HCT116 (cell line): ENCODE measurements around the gene AP1M1. TPM values are rescaled to one million over a fixed set of nuclear protein-coding genes. Genes with fewer than 3 reads are reported as not detected.

Experiments used
- ATAC-seq: fragments of 200-7000 bp; cut with Tn5 transposase; 2 replicates; pipeline ENCODE4 v1.9.1; 2020; ENCODE audit warnings: mild to moderate bottlenecking, moderate library complexity
- BruUV-seq: library from RNA; stranded (reverse); fragments of 400-500 nt; replicated peaks from 2 replicates; lab custom pipeline; 2021; lab: Mats Ljungman, UMichigan
- CTCF ChIA-PET: fragments of 300-600 bp; sonication (Branson Sonifier 250); formaldehyde crosslinking; loops from one replicate; lab custom pipeline; 2021; ENCODE audit warnings: antibody characterized with exemption; lab: Charles Lee
- POLR2A ChIA-PET: fragments of 300-600, 350-600 bp; sonication (Branson Sonifier 250); formaldehyde crosslinking; loops from one replicate; lab custom pipeline; 2021; ENCODE audit warnings: antibody characterized with exemption; lab: Charles Lee
- RAD21 ChIA-PET, 2 experiments: fragments of 300-600 bp; sonication (Branson Sonifier 250); formaldehyde crosslinking; loops; one replicate each; lab custom pipeline; 2023; ENCODE audit warnings: low total read pairs in 2 of 2; ENCODE audit not compliant: uncharacterized antibody in 2 of 2, unreplicated experiment in 2 of 2, low non-redundant PET in 1 of 2; lab: Charles Lee
- DNase-seq: peaks from one replicate; pipeline ENCODE4 v3.0.0-alpha.2; 2010; ENCODE audit warnings: low read depth, low spot score
- H2AFZ ChIP-seq: fragments of 200-600 bp; shearing (Covaris generic), sonication (generic); 2 replicates; pipeline ENCODE4 v1.6.1; 2017; ENCODE audit warnings: low read depth, mixed run types, mixed read lengths, antibody characterized with exemption, low read length; ENCODE audit not compliant: poor library complexity, severe bottlenecking
- H3K27ac ChIP-seq: 2 replicates; pipeline ENCODE4 v1.5.1; 2012; ENCODE audit warnings: low read depth, low read length
- H3K27me3 ChIP-seq: fragments of 200-600 bp; sonication (generic); 2 replicates; pipeline ENCODE4 v1.6.1; 2016; ENCODE audit warnings: mixed run types, low read length, mixed read lengths; ENCODE audit not compliant: insufficient read depth
- H3K36me3 ChIP-seq, 2 experiments: fragments of 200-500 bp in 1 of 2; fragments of 200-600 bp in 1 of 2; sonication (Bioruptor generic) in 1 of 2; sonication (generic) in 1 of 2; 2 replicates each; pipeline versions ENCODE4 v1.5.1 to v1.6.1; 2014 to 2016; ENCODE audit warnings: low read length in 2 of 2, inconsistent platforms in 1 of 2, mixed read lengths in 1 of 2, mixed run types in 1 of 2; ENCODE audit not compliant: insufficient read depth in 2 of 2, control insufficient read depth in 1 of 2
- H3K4me1 ChIP-seq, 2 experiments: fragments of 200-600 bp in 1 of 2; sonication (generic) in 1 of 2; 2 replicates each; pipeline versions ENCODE4 v1.5.1 to v1.6.1; 2012 to 2017; ENCODE audit warnings: low read length in 2 of 2, inconsistent platforms in 1 of 2, mild to moderate bottlenecking in 1 of 2, mixed read lengths in 1 of 2, mixed run types in 1 of 2, moderate library complexity in 1 of 2; ENCODE audit not compliant: insufficient read depth in 2 of 2, control insufficient read depth in 1 of 2
- H3K4me2 ChIP-seq: fragments of 200-600 bp; sonication (generic); 2 replicates; pipeline ENCODE4 v1.6.1; 2017; ENCODE audit warnings: mixed run types, low read length, mixed read lengths
- H3K4me3 ChIP-seq, 2 experiments: fragments of 200-600 bp in 1 of 2; sonication (generic) in 1 of 2; replicated peaks in 1 of 2; 2 replicates each; pipeline ENCODE4 v1.5.1; 2011 to 2016; ENCODE audit warnings: low read length in 2 of 2, control low read depth in 1 of 2, low read depth in 1 of 2, mild to moderate bottlenecking in 1 of 2, mixed read lengths in 1 of 2, mixed run types in 1 of 2
- H3K79me2 ChIP-seq: fragments of 200-600 bp; sonication (generic); 2 replicates; pipeline ENCODE4 v1.6.1; 2017; ENCODE audit warnings: mild to moderate bottlenecking, mixed run types, low read length, moderate library complexity, mixed read lengths; ENCODE audit not compliant: insufficient read depth
- H3K9ac ChIP-seq: fragments of 200-600 bp; sonication (generic); 2 replicates; pipeline ENCODE4 v1.6.1; 2016; ENCODE audit warnings: low read length, mixed read lengths
- H3K9me2 ChIP-seq: fragments of 200-600 bp; sonication (generic), shearing (Covaris generic); 2 replicates; pipeline ENCODE4 v1.6.1; 2017; ENCODE audit warnings: mixed run types, mild to moderate bottlenecking, moderate library complexity; ENCODE audit not compliant: insufficient read depth
- H3K9me3 ChIP-seq, 2 experiments: fragments of 200-500 bp in 1 of 2; fragments of 200-600 bp in 1 of 2; sonication (Bioruptor generic) in 1 of 2; sonication (generic) in 1 of 2; 2 replicates each; pipeline ENCODE4 v1.6.1; 2014 to 2017; ENCODE audit warnings: low read length in 2 of 2, mixed read lengths in 2 of 2, inconsistent platforms in 1 of 2, low read depth in 1 of 2, mild to moderate bottlenecking in 1 of 2, mixed run types in 1 of 2, moderate library complexity in 1 of 2; ENCODE audit not compliant: control insufficient read depth in 1 of 2, insufficient read depth in 1 of 2
- H4K20me1 ChIP-seq: fragments of 200-600 bp; sonication (generic), shearing (Covaris generic); 2 replicates; pipeline ENCODE4 v1.6.1; 2017; ENCODE audit warnings: mixed run types, mild to moderate bottlenecking, moderate library complexity; ENCODE audit not compliant: insufficient read depth
- CEBPB ChIP-seq: IDR thresholded peaks from 2 replicates; pipeline ENCODE4 v1.6.1; 2012; ENCODE audit warnings: low read depth
- EZH2phosphoT487 ChIP-seq: fragments of 200-600 bp; IDR thresholded peaks from 2 replicates; pipeline ENCODE4 v1.6.1; 2018; ENCODE audit warnings: antibody characterized with exemption, borderline replicate concordance
- FOSL1 ChIP-seq: IDR thresholded peaks from 2 replicates; pipeline ENCODE4 v1.6.1; 2012; ENCODE audit warnings: low read depth
- JUND ChIP-seq: IDR thresholded peaks from 2 replicates; pipeline ENCODE4 v1.6.1; 2012
- POLR2A ChIP-seq: IDR thresholded peaks from 2 replicates; pipeline ENCODE4 v1.7.0; 2011; ENCODE audit warnings: borderline replicate concordance; ENCODE audit not compliant: insufficient read depth, insufficient read length; ENCODE audit errors: extremely low read depth
- POLR2AphosphoS5 ChIP-seq: IDR thresholded peaks from 2 replicates; pipeline ENCODE4 v1.6.1; 2011; ENCODE audit warnings: mild to moderate bottlenecking, low read depth, low read length, moderate library complexity
- RAD21 ChIP-seq: IDR thresholded peaks from 2 replicates; pipeline ENCODE4 v1.6.1; 2012; ENCODE audit warnings: low read depth, mild to moderate bottlenecking
- SIN3A ChIP-seq: IDR thresholded peaks from 2 replicates; pipeline ENCODE4 v1.6.1; 2012; ENCODE audit warnings: low read depth
- TCF7L2 ChIP-seq: IDR thresholded peaks from 2 replicates; pipeline ENCODE4 v1.7.0; 2011; ENCODE audit warnings: borderline replicate concordance, inconsistent platforms; ENCODE audit not compliant: insufficient read depth, insufficient read length; ENCODE audit errors: extremely low read depth
- YY1 ChIP-seq: IDR thresholded peaks from 2 replicates; pipeline ENCODE4 v1.6.1; 2011; ENCODE audit warnings: low read length, low read depth, moderate library complexity, mild to moderate bottlenecking; ENCODE audit not compliant: insufficient replicate concordance; ENCODE audit errors: extremely low read depth
- ZFX ChIP-seq: fragments of 450-650 bp; IDR thresholded peaks from 2 replicates; pipeline ENCODE4 v1.6.1; 2017
- ZNF274 ChIP-seq: fragments of 200-500 bp; sonication (Bioruptor generic); IDR thresholded peaks from 2 replicates; pipeline ENCODE4 v1.6.1; 2014; ENCODE audit warnings: mild to moderate bottlenecking, low read depth, low read length, inconsistent platforms
- intact Hi-C: fragments of 100-400 bp; cut with micrococcal nuclease; formaldehyde crosslinking; loops from 2 replicates; pipeline ENCODE4 v1.10.0; 2022
- total RNA-seq: library from RNA; stranded (reverse); gene quantifications from one replicate; pipeline ENCODE4 v1.2.1, GENCODE V29; 2021; ENCODE audit not compliant: unreplicated experiment
- TF ChIP-seq, protein P1 (sequence below): IDR thresholded peaks from 2 replicates; pipeline ENCODE4 v1.6.1; 2012
- TF ChIP-seq, protein P2 (sequence below): IDR thresholded peaks from 2 replicates; pipeline ENCODE4 v1.6.1; 2012; ENCODE audit warnings: low read depth
- TF ChIP-seq, protein P3 (sequence below): IDR thresholded peaks from 2 replicates; pipeline ENCODE4 v1.6.1; 2011; ENCODE audit warnings: mild to moderate bottlenecking, low read length, moderate library complexity; ENCODE audit not compliant: insufficient replicate concordance; ENCODE audit errors: extremely low read depth

Gene AP1M1
- total RNA-seq, 1 experiment from 2014 or later, result 50.0 TPM

DNA sequence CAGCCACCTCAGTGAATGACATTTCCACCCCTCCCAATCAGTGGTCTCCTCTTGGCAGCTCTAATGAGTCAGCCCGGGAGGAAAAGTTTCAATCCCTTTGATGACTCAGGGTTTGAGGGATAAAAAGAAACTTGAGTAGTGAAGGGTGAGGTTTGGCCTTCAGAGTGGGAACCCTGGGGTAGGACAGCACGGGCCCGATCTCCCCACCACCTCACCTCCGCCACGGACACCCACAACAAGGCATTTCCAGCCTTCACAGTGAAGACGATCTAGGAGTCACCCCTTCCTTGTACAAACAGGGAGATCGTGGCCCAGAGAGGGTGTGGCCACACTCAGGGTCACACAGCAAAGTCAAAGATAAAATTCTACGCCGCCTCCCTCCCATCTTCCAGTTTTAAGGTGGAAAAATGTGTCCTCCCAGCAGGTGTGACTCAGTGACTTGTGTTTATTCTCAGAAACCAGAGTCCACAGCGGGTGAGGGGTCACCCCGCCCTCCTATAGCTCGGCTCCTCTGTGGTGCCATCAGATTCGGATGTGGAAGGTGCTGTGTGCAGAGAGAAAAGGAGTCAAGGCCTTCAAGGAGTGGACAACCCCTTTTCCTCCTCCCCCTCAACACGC, 36.7 kb upstream of the AP1M1 start (continued):
- TF ChIP-seq EZH2phosphoT487 (no peak), JUND (peak; percentile 96), TCF7L2 (peak; percentile 91), YY1 (no peak)

DNA sequence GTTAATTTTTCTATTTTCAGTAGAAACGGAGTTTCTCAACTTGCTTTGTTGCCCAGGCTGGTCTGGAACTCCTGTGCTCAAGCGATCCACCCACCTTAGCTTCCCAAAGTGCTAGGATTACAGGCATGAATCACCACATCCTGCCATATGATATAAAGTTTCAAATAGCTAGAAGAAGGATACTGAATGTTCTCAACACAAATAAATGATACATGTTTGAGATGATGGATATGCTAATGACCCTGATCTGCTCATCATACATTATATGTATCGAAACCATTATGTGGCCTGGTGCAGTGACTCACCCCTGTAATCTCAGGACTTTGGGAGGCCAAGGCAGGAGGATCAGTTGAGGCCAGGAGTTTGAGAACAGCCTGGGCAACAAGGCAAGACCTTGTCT, 35.9 kb upstream of the AP1M1 start:
- POLR2A ChIA-PET, result interaction anchor here (0.6 to 1.6 kb wide), 11 partner anchors 13 to 105 kb away, joined by 3 to 9 read pairs (median 4); partner anchors contain the start of genes FAM32A and HSH2D
- H3K79me2 ChIP-seq, result no peaks in the 10 kb centered on the region
- peak overlapping the region; percentile 74 for H3K4me2 ChIP-seq
- peaks cover 45 to 59% of the 10 kb centered on the region in 2 experiments for H3K4me1 ChIP-seq
- intact Hi-C loops, result loop anchor here (2.0 kb wide), 1 partner anchor 51 kb away; the partner anchor contains the start of gene RAB8A
- H3K27me3 ChIP-seq, result no peaks in the 10 kb centered on the region
- no peaks in the 10 kb centered on the region for H3K9me3 ChIP-seq
- no peak overlapping the region for H2AFZ ChIP-seq
- H4K20me1 ChIP-seq, result no peaks in the 10 kb centered on the region
- H3K27ac ChIP-seq, result peak overlapping the region; percentile 79
- peak overlapping the region in 1 of 2 experiments; percentile 44; a peak in 2 of 4 replicates for H3K4me3 ChIP-seq
- no TSS peak for BruUV-seq
- peak overlapping the region; percentile 50 for H3K9ac ChIP-seq
- DNase-seq, result peak; percentile 65
- ATAC-seq, result peak; percentile 21
- RAD21 ChIA-PET, result interaction anchor here in 1 of 2 experiments (0.7 to 1.2 kb wide), 3 partner anchors 18 to 121 kb away, joined by 3 to 7 read pairs (median 5); partner anchors contain the start of gene HSH2D
- no peaks in the 10 kb centered on the region for H3K36me3 ChIP-seq
- no peaks in the 10 kb centered on the region for H3K9me2 ChIP-seq
- CTCF ChIA-PET, result interaction anchor here (1.2 kb wide), 1 partner anchor 20 kb away, joined by 3 read pairs; no protein-coding TSS in a partner anchor
- TF ChIP-seq EZH2phosphoT487 (no peak), POLR2AphosphoS5 (no peak), RAD21 (no peak), JUND (peak; percentile 76), YY1 (no peak), SIN3A (no peak), CEBPB (peak; percentile 37; the same call in 1 of the 2 replicates), ZNF274 (no peak), FOSL1 (peak; percentile 64), ZFX (no peak), POLR2A (no peak), TCF7L2 (no peak)
- TF ChIP-seq, protein P1, sequence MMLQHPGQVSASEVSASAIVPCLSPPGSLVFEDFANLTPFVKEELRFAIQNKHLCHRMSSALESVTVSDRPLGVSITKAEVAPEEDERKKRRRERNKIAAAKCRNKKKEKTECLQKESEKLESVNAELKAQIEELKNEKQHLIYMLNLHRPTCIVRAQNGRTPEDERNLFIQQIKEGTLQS, result no peak
- TF ChIP-seq, protein P2, sequence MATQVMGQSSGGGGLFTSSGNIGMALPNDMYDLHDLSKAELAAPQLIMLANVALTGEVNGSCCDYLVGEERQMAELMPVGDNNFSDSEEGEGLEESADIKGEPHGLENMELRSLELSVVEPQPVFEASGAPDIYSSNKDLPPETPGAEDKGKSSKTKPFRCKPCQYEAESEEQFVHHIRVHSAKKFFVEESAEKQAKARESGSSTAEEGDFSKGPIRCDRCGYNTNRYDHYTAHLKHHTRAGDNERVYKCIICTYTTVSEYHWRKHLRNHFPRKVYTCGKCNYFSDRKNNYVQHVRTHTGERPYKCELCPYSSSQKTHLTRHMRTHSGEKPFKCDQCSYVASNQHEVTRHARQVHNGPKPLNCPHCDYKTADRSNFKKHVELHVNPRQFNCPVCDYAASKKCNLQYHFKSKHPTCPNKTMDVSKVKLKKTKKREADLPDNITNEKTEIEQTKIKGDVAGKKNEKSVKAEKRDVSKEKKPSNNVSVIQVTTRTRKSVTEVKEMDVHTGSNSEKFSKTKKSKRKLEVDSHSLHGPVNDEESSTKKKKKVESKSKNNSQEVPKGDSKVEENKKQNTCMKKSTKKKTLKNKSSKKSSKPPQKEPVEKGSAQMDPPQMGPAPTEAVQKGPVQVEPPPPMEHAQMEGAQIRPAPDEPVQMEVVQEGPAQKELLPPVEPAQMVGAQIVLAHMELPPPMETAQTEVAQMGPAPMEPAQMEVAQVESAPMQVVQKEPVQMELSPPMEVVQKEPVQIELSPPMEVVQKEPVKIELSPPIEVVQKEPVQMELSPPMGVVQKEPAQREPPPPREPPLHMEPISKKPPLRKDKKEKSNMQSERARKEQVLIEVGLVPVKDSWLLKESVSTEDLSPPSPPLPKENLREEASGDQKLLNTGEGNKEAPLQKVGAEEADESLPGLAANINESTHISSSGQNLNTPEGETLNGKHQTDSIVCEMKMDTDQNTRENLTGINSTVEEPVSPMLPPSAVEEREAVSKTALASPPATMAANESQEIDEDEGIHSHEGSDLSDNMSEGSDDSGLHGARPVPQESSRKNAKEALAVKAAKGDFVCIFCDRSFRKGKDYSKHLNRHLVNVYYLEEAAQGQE, result no peak
- TF ChIP-seq, protein P3, sequence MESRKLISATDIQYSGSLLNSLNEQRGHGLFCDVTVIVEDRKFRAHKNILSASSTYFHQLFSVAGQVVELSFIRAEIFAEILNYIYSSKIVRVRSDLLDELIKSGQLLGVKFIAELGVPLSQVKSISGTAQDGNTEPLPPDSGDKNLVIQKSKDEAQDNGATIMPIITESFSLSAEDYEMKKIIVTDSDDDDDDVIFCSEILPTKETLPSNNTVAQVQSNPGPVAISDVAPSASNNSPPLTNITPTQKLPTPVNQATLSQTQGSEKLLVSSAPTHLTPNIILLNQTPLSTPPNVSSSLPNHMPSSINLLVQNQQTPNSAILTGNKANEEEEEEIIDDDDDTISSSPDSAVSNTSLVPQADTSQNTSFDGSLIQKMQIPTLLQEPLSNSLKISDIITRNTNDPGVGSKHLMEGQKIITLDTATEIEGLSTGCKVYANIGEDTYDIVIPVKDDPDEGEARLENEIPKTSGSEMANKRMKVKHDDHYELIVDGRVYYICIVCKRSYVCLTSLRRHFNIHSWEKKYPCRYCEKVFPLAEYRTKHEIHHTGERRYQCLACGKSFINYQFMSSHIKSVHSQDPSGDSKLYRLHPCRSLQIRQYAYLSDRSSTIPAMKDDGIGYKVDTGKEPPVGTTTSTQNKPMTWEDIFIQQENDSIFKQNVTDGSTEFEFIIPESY, result no peak
